H7 (cell line): ENCODE data around the gene RBM14. TPM values are rescaled to one million over a fixed set of nuclear protein-coding genes. Genes with fewer than 3 reads are reported as not detected.

Source experiments
- DNase-seq: peaks from one replicate; pipeline ENCODE4 v3.0.0; 2012
- H3K27me3 ChIP-seq: 2 replicates; pipeline ENCODE4 v1.6.0; 2011; ENCODE audit warnings: mild to moderate bottlenecking, low read length; ENCODE audit not compliant: control insufficient read depth, insufficient read depth
- H3K36me3 ChIP-seq: replicated peaks from 2 replicates; pipeline ENCODE4 v1.5.1; 2011; ENCODE audit warnings: low read length; ENCODE audit not compliant: control insufficient read depth, insufficient read depth
- H3K4me3 ChIP-seq: 2 replicates; pipeline ENCODE4 v1.5.1; 2011; ENCODE audit warnings: low read depth, mild to moderate bottlenecking, control low read depth, low read length, moderate library complexity; ENCODE audit not compliant: insufficient read depth
- total RNA-seq: library from RNA; depleted of rRNA; stranded (reverse); fragments of >200 nt; shearing (Covaris generic); gene quantifications from 2 replicates; pipeline ENCODE4 v1.2.3, GENCODE V29; 2014

RBM14 gene
- total RNA-seq, 1 experiment from 2014 or later: 51.6 TPM

DNA sequence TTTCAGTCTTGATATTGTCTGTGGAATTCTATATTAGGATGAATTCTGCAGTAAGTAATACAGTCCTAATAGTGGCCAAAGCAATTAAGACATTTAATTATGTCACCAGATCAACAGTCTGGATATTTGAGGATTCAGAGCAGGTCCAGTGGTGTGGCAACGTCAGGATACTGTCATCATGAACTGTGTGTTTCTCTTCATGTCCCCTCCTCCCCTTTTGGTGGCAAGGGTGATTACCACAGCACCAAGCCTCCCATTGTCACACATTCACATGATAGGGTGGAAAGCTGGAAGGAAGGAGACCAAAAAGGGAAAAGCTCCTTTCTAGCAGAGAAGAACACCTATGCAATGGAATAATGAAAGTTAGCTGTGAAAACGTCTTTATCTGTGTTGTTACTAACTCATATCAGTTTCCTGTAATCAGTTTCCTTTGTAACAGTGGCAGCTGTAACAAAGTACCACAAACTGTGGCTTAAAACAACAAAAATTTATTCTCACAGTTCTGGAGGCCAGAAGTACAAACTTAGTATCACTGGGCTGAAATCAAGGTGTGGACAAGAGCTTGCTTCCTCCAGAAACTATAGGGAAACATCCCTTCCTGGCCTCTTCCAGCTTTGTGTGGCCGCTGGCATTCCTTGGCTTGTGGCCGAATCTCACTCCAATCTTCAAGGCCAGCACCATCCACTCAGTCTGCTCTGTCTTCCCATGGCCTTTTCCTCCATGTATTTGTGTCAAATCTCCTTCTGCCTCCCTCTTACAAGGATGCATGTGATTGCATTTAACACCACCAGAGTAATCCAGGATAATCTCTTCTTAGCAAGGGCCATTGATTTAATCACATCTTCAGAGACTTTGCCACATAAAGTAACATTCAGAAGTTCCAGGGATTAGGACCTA, 6.5 kb upstream of the RBM14 start:
- H3K4me3 ChIP-seq: no peak overlapping the region
- peaks cover 10% of the 10 kb centered on the region for H3K36me3 ChIP-seq
- no peak for DNase-seq
- H3K27me3 ChIP-seq: no peaks in the 10 kb centered on the region

GRCh38 chr11:66612458-66612857, 4.0 kb upstream of the RBM14 start:
- Histone ChIP-seq H3K27me3 (no peaks in the 10 kb centered on the region), H3K4me3 (no peak overlapping the region)
- DNase-seq: no peak

DNA sequence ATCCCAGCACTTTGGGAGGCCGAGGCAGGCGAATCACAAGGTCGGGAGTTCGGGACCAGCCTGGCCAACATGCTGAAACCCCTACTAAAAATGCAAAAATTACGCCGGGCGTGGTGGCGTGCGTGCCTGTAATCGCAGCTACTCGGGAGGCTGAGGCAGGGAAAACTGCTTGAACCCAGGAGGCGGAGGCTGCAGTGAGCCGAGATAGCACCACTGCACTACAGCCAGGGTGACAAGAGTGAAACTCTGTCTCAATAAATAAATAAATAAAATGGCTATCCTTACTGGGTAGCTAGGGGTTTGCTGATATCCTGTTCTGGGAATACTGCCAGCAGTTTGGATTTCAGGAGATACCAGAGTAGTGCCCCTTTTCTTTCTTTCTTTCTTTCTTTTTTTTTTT, 2.4 kb upstream of the RBM14 start:
- Histone ChIP-seq H3K27me3 (no peaks in the 10 kb centered on the region), H3K36me3 (peaks cover 12% of the 10 kb centered on the region), H3K4me3 (no peak overlapping the region)
- DNase-seq: no peak

More at GRCh38 chr11:66612458-66612857, 4.0 kb upstream of the RBM14 start:
- H3K36me3 ChIP-seq: peaks cover under 1% of the 10 kb centered on the region; the same call in 1 of the 2 replicates

GRCh38 chr11:66617155-66617834, 865 bp downstream of the RBM14 start:
- Histone ChIP-seq H3K4me3 (peak overlapping the region; percentile 97), H3K27me3 (no peaks in the 10 kb centered on the region)
- no peak for DNase-seq

GRCh38 chr11:66619080-66619554, 2.7 kb downstream of the RBM14 start:
- peaks cover 28% of the 10 kb centered on the region for H3K36me3 ChIP-seq
- no peak overlapping the region for H3K4me3 ChIP-seq
- DNase-seq: no peak
- H3K27me3 ChIP-seq: no peaks in the 10 kb centered on the region

More at GRCh38 chr11:66617155-66617834, 865 bp downstream of the RBM14 start:
- peaks cover 18% of the 10 kb centered on the region for H3K36me3 ChIP-seq

- Histone ChIP-seq H3K27me3 (no peaks in the 10 kb centered on the region), H3K4me3 (no peak overlapping the region), H3K36me3 (peaks cover 62% of the 10 kb centered on the region)
- DNase-seq: no peak
These were observed 8.0 kb downstream of the RBM14 start for GRCh38 chr11:66624450-66624849.

- no peak for DNase-seq
- H3K36me3 ChIP-seq: peaks cover 68% of the 10 kb centered on the region
These were observed 8.8 kb downstream of the RBM14 start for GRCh38 chr11:66625041-66625751.

DNA sequence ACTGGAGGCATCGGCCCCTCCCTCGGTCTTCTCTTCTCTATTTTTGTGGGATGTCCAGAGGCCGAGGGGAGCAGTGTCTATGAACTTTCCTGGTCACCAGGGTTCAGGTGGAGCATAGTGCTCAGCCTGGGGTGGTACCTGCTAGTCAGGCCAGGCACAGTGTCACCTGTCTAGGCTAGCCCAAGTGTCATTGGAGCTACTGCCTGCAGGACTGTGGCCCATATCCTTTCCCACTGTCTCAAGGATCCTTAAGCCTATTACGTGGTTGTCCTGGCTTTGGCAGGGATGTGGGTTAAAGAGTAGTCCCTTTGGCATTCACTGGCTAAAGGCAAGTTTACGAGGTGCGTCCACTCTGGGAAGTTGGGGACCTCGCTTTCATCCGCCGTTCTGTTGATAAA, 9.3 kb downstream of the RBM14 start:
- Histone ChIP-seq H3K36me3 (peaks cover 70% of the 10 kb centered on the region), H3K27me3 (no peaks in the 10 kb centered on the region), H3K4me3 (no peak overlapping the region)
- no peak for DNase-seq

More at GRCh38 chr11:66625041-66625751, 8.8 kb downstream of the RBM14 start:
- Histone ChIP-seq H3K27me3 (no peaks in the 10 kb centered on the region), H3K4me3 (no peak overlapping the region)

- DNase-seq: no peak
- no peak overlapping the region for H3K4me3 ChIP-seq
- H3K27me3 ChIP-seq: no peaks in the 10 kb centered on the region
- H3K36me3 ChIP-seq: peaks cover 68% of the 10 kb centered on the region
These were observed 10.0 kb downstream of the RBM14 start for GRCh38 chr11:66626382-66626781.

GRCh38 chr11:66626926-66627325, 10.5 kb downstream of the RBM14 start:
- no peak overlapping the region for H3K4me3 ChIP-seq
- peaks cover 68% of the 10 kb centered on the region for H3K36me3 ChIP-seq
- no peaks in the 10 kb centered on the region for H3K27me3 ChIP-seq
- DNase-seq: no peak

GRCh38 chr11:66628061-66628603, 11.7 kb downstream of the RBM14 start:
- Histone ChIP-seq H3K36me3 (peaks cover 61% of the 10 kb centered on the region), H3K27me3 (no peaks in the 10 kb centered on the region), H3K4me3 (no peak overlapping the region)
- DNase-seq: no peak

- Histone ChIP-seq H3K36me3 (peaks cover 57% of the 10 kb centered on the region), H3K4me3 (no peak overlapping the region), H3K27me3 (no peaks in the 10 kb centered on the region)
- no peak for DNase-seq
These were observed 12.9 kb downstream of the RBM14 start for GRCh38 chr11:66629356-66629755.

DNA sequence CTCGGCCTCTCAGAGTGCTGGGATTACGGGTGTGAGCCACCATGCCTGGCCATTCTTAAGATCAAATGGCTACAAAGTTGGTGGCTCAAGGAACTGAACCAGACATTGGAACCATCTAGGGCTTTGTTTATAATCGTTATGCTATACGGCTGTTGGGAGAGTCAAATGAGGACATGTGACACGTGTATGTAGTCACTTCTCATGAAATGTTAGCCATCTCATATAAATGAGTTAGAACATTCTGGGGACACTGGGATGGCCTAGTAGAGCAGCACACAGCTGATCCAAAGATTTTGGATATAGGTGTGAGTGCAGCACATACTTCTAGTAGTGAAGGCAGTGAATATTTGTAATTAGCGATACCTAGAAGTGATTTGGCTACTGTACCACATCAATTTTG, 15.5 kb downstream of the RBM14 start:
- DNase-seq: no peak
- H3K36me3 ChIP-seq: peaks cover 36% of the 10 kb centered on the region
- H3K4me3 ChIP-seq: no peak overlapping the region
- no peaks in the 10 kb centered on the region for H3K27me3 ChIP-seq

DNA sequence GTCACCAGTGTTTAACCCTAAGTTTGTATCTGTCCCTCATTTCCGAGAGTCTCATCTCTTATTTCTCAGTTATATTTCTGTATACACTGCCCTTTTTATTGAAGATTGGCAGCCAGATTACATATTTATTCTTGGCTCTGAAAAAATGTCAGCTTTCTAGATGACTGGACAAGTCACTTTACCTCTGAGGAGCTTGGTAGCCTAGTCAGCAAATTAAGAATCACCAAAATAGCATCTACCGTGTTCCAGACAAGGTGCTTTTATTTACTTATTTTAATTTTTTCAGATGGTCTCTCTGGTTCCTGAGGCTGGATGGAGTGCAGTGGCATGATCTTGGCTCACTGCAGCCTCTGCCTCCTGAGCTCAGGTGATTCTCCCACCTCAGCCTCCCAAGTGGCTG, 16.5 kb downstream of the RBM14 start:
- DNase-seq: no peak
- Histone ChIP-seq H3K4me3 (no peak overlapping the region), H3K36me3 (peaks cover 25% of the 10 kb centered on the region), H3K27me3 (no peaks in the 10 kb centered on the region)
